HCT116 (cell line): ENCODE data around the gene RNF121. TPM values are rescaled to one million over a fixed set of nuclear protein-coding genes. Genes with fewer than 3 reads are reported as not detected.

Experiments used
- ATAC-seq: fragments of 200-7000 bp; cut with Tn5 transposase; 2 replicates; pipeline ENCODE4 v1.9.1; 2020; ENCODE audit warnings: mild to moderate bottlenecking, moderate library complexity
- BruUV-seq: library from RNA; stranded (reverse); fragments of 400-500 nt; replicated peaks from 2 replicates; lab custom pipeline; 2021; lab: Mats Ljungman, UMichigan
- CTCF ChIA-PET: fragments of 300-600 bp; sonication (Branson Sonifier 250); formaldehyde crosslinking; loops from one replicate; lab custom pipeline; 2021; ENCODE audit warnings: antibody characterized with exemption; lab: Charles Lee
- POLR2A ChIA-PET: fragments of 300-600, 350-600 bp; sonication (Branson Sonifier 250); formaldehyde crosslinking; loops from one replicate; lab custom pipeline; 2021; ENCODE audit warnings: antibody characterized with exemption; lab: Charles Lee
- RAD21 ChIA-PET, 2 experiments: fragments of 300-600 bp; sonication (Branson Sonifier 250); formaldehyde crosslinking; loops; one replicate each; lab custom pipeline; 2023; ENCODE audit warnings: low total read pairs in 2 of 2; ENCODE audit not compliant: uncharacterized antibody in 2 of 2, unreplicated experiment in 2 of 2, low non-redundant PET in 1 of 2; lab: Charles Lee
- DNase-seq: peaks from one replicate; pipeline ENCODE4 v3.0.0-alpha.2; 2010; ENCODE audit warnings: low read depth, low spot score
- H2AFZ ChIP-seq: fragments of 200-600 bp; shearing (Covaris generic), sonication (generic); 2 replicates; pipeline ENCODE4 v1.6.1; 2017; ENCODE audit warnings: low read depth, mixed run types, mixed read lengths, antibody characterized with exemption, low read length; ENCODE audit not compliant: poor library complexity, severe bottlenecking
- H3K27ac ChIP-seq: 2 replicates; pipeline ENCODE4 v1.5.1; 2012; ENCODE audit warnings: low read depth, low read length
- H3K27me3 ChIP-seq: fragments of 200-600 bp; sonication (generic); 2 replicates; pipeline ENCODE4 v1.6.1; 2016; ENCODE audit warnings: mixed run types, low read length, mixed read lengths; ENCODE audit not compliant: insufficient read depth
- H3K36me3 ChIP-seq, 2 experiments: fragments of 200-500 bp in 1 of 2; fragments of 200-600 bp in 1 of 2; sonication (Bioruptor generic) in 1 of 2; sonication (generic) in 1 of 2; 2 replicates each; pipeline versions ENCODE4 v1.5.1 to v1.6.1; 2014 to 2016; ENCODE audit warnings: low read length in 2 of 2, inconsistent platforms in 1 of 2, mixed read lengths in 1 of 2, mixed run types in 1 of 2; ENCODE audit not compliant: insufficient read depth in 2 of 2, control insufficient read depth in 1 of 2
- H3K4me1 ChIP-seq, 2 experiments: fragments of 200-600 bp in 1 of 2; sonication (generic) in 1 of 2; 2 replicates each; pipeline versions ENCODE4 v1.5.1 to v1.6.1; 2012 to 2017; ENCODE audit warnings: low read length in 2 of 2, inconsistent platforms in 1 of 2, mild to moderate bottlenecking in 1 of 2, mixed read lengths in 1 of 2, mixed run types in 1 of 2, moderate library complexity in 1 of 2; ENCODE audit not compliant: insufficient read depth in 2 of 2, control insufficient read depth in 1 of 2
- H3K4me2 ChIP-seq: fragments of 200-600 bp; sonication (generic); 2 replicates; pipeline ENCODE4 v1.6.1; 2017; ENCODE audit warnings: mixed run types, low read length, mixed read lengths
- H3K4me3 ChIP-seq, 2 experiments: fragments of 200-600 bp in 1 of 2; sonication (generic) in 1 of 2; replicated peaks in 1 of 2; 2 replicates each; pipeline ENCODE4 v1.5.1; 2011 to 2016; ENCODE audit warnings: low read length in 2 of 2, control low read depth in 1 of 2, low read depth in 1 of 2, mild to moderate bottlenecking in 1 of 2, mixed read lengths in 1 of 2, mixed run types in 1 of 2
- H3K79me2 ChIP-seq: fragments of 200-600 bp; sonication (generic); 2 replicates; pipeline ENCODE4 v1.6.1; 2017; ENCODE audit warnings: mild to moderate bottlenecking, mixed run types, low read length, moderate library complexity, mixed read lengths; ENCODE audit not compliant: insufficient read depth
- H3K9ac ChIP-seq: fragments of 200-600 bp; sonication (generic); 2 replicates; pipeline ENCODE4 v1.6.1; 2016; ENCODE audit warnings: low read length, mixed read lengths
- H3K9me2 ChIP-seq: fragments of 200-600 bp; sonication (generic), shearing (Covaris generic); 2 replicates; pipeline ENCODE4 v1.6.1; 2017; ENCODE audit warnings: mixed run types, mild to moderate bottlenecking, moderate library complexity; ENCODE audit not compliant: insufficient read depth
- H3K9me3 ChIP-seq, 2 experiments: fragments of 200-500 bp in 1 of 2; fragments of 200-600 bp in 1 of 2; sonication (Bioruptor generic) in 1 of 2; sonication (generic) in 1 of 2; 2 replicates each; pipeline ENCODE4 v1.6.1; 2014 to 2017; ENCODE audit warnings: low read length in 2 of 2, mixed read lengths in 2 of 2, inconsistent platforms in 1 of 2, low read depth in 1 of 2, mild to moderate bottlenecking in 1 of 2, mixed run types in 1 of 2, moderate library complexity in 1 of 2; ENCODE audit not compliant: control insufficient read depth in 1 of 2, insufficient read depth in 1 of 2
- H4K20me1 ChIP-seq: fragments of 200-600 bp; sonication (generic), shearing (Covaris generic); 2 replicates; pipeline ENCODE4 v1.6.1; 2017; ENCODE audit warnings: mixed run types, mild to moderate bottlenecking, moderate library complexity; ENCODE audit not compliant: insufficient read depth
- ATF3 ChIP-seq: IDR thresholded peaks from 2 replicates; pipeline ENCODE4 v1.6.1; 2012
- CBX3 ChIP-seq: IDR thresholded peaks from 2 replicates; pipeline ENCODE4 v1.6.1; 2012; ENCODE audit warnings: low read depth
- CTCF ChIP-seq, 3 experiments: fragments of 200-600 bp in 1 of 3; sonication (generic) in 1 of 3; IDR thresholded peaks in 2 of 3; conservative IDR thresholded peaks in 1 of 3; 2 replicates each; pipeline ENCODE4 v1.5.1; 2012 to 2017; ENCODE audit warnings: low read depth in 2 of 3, low read length in 2 of 3, antibody characterized with exemption in 1 of 3, borderline replicate concordance in 1 of 3, control low read depth in 1 of 3, mild to moderate bottlenecking in 1 of 3, mixed read lengths in 1 of 3, mixed run types in 1 of 3, moderate library complexity in 1 of 3; ENCODE audit not compliant: insufficient read depth in 1 of 3
- FOSL1 ChIP-seq: IDR thresholded peaks from 2 replicates; pipeline ENCODE4 v1.6.1; 2012; ENCODE audit warnings: low read depth
- POLR2A ChIP-seq: IDR thresholded peaks from 2 replicates; pipeline ENCODE4 v1.7.0; 2011; ENCODE audit warnings: borderline replicate concordance; ENCODE audit not compliant: insufficient read depth, insufficient read length; ENCODE audit errors: extremely low read depth
- RAD21 ChIP-seq: IDR thresholded peaks from 2 replicates; pipeline ENCODE4 v1.6.1; 2012; ENCODE audit warnings: low read depth, mild to moderate bottlenecking
- REST ChIP-seq: IDR thresholded peaks from 2 replicates; pipeline ENCODE4 v1.6.1; 2012; ENCODE audit warnings: low read depth
- SRF ChIP-seq: IDR thresholded peaks from 2 replicates; pipeline ENCODE4 v1.6.1; 2012; ENCODE audit warnings: low read depth
- TCF7L2 ChIP-seq: IDR thresholded peaks from 2 replicates; pipeline ENCODE4 v1.7.0; 2011; ENCODE audit warnings: borderline replicate concordance, inconsistent platforms; ENCODE audit not compliant: insufficient read depth, insufficient read length; ENCODE audit errors: extremely low read depth
- ZBTB33 ChIP-seq: IDR thresholded peaks from 2 replicates; pipeline ENCODE4 v1.6.1; 2011; ENCODE audit warnings: mild to moderate bottlenecking, low read length, moderate library complexity; ENCODE audit not compliant: insufficient replicate concordance; ENCODE audit errors: extremely low read depth
- ZFX ChIP-seq: fragments of 450-650 bp; IDR thresholded peaks from 2 replicates; pipeline ENCODE4 v1.6.1; 2017
- intact Hi-C: fragments of 100-400 bp; cut with micrococcal nuclease; formaldehyde crosslinking; loops from 2 replicates; pipeline ENCODE4 v1.10.0; 2022
- total RNA-seq: library from RNA; stranded (reverse); gene quantifications from one replicate; pipeline ENCODE4 v1.2.1, GENCODE V29; 2021; ENCODE audit not compliant: unreplicated experiment

Gene RNF121
- total RNA-seq, 1 experiment from 2014 or later = 24.5 TPM

- no peak for DNase-seq
- Histone ChIP-seq H3K27ac (no peak overlapping the region), H3K9me2 (no peaks in the 10 kb centered on the region), H3K79me2 (no peaks in the 10 kb centered on the region), H2AFZ (no peak overlapping the region), H4K20me1 (no peaks in the 10 kb centered on the region), H3K9me3 (no peaks in the 10 kb centered on the region), H3K4me3 (no peak overlapping the region), H3K4me2 (no peak overlapping the region), H3K4me1 (no peaks in the 10 kb centered on the region), H3K9ac (no peak overlapping the region), H3K36me3 (peaks cover 9 to 13% of the 10 kb centered on the region in 2 experiments; a peak in 3 of 4 replicates), H3K27me3 (no peaks in the 10 kb centered on the region)
- RAD21 ChIA-PET = no interaction called here
- TF ChIP-seq SRF = no peak
- no peak for TF ChIP-seq CBX3
- no peak for TF ChIP-seq RAD21
- intact Hi-C loops = no loop called here
- BruUV-seq = no TSS peak
- ATAC-seq = no peak
- POLR2A ChIA-PET = no interaction called here
- CTCF ChIA-PET = interaction anchor here (1.6 kb wide), 1 partner anchor 26 kb away, joined by 3 read pairs; no protein-coding TSS in a partner anchor
Measured at GRCh38 chr11:71999798-72000197, 71.0 kb downstream of the RNF121 start.

GRCh38 chr11:72000202-72000867 lies 71.5 kb downstream of the RNF121 start:
- no peak overlapping the region for H3K27ac ChIP-seq
- no peaks in the 10 kb centered on the region for H4K20me1 ChIP-seq
- H3K4me3 ChIP-seq = no peak overlapping the region
- H3K9ac ChIP-seq = no peak overlapping the region
- H3K79me2 ChIP-seq = no peaks in the 10 kb centered on the region
- POLR2A ChIA-PET = no interaction called here
- peaks cover 15 to 18% of the 10 kb centered on the region in 2 experiments; a peak in 3 of 4 replicates for H3K36me3 ChIP-seq
- intact Hi-C loops = no loop called here
- DNase-seq (no peak), ATAC-seq (no peak)
- CTCF ChIA-PET = no interaction called here
- H3K9me2 ChIP-seq = no peaks in the 10 kb centered on the region
- H3K9me3 ChIP-seq = no peaks in the 10 kb centered on the region
- H3K4me2 ChIP-seq = no peak overlapping the region
- H3K4me1 ChIP-seq = no peaks in the 10 kb centered on the region
- BruUV-seq = no TSS peak
- no peak overlapping the region for H2AFZ ChIP-seq
- no peaks in the 10 kb centered on the region for H3K27me3 ChIP-seq
- RAD21 ChIA-PET = no interaction called here
- TF ChIP-seq ATF3 = no peak
- TF ChIP-seq CTCF (IDR thresholded peaks at IDR 0.05 in 2 of 3, conservative IDR thresholded peaks at IDR 0.05 in 1 of 3; ENCODE audit: borderline replicate concordance in 1 of 3, insufficient read depth in 1 of 3, low read depth in 2 of 3, low read length in 2 of 3) = no peak
- TF ChIP-seq RAD21 = no peak
- no peak for TF ChIP-seq ZBTB33
- TF ChIP-seq POLR2A = no peak
- TF ChIP-seq ZFX = no peak
- no peak for TF ChIP-seq TCF7L2
- TF ChIP-seq REST = no peak
- TF ChIP-seq FOSL1 = no peak
